Measurements from ENCODE around the gene PRRG2.

PRRG2 gene

DNA sequence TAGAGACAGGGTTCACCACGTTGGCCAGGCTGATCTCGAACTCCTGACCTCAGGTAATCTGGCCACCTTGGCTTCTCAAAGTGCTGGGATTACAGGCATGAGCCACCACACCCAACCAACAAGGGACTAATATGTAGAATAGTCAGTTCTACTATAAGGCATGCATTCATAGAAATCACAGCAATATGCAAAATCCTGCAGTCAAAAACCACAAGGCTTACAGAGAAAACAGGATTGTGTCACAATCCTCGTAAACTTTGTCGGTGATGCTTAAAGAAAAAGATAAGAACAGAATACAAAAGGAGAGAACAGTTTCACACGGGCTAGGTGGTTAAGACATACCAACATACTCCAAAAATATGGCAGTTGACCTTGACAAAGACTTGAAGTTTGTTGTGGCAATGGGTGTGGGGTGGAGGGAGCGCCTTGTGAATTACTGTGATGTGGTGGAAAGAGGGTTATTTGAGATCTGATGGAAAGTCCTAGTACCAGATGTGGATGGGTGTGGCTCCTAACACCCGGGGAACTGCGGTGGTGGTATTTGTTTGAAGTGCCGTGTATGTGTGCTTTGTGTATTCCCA, 13.2 kb upstream of the PRRG2 start:
- Histone ChIP-seq H3K27me3 (ENCODE audit: control insufficient read depth, insufficient read depth, low read length) (no peaks in the 10 kb centered on the region), H3K4me2 (ENCODE audit: low read length) (no peak overlapping the region), H3K4me1 (peaks cover 10% of the 10 kb centered on the region), H3K36me3 (ENCODE audit: control insufficient read depth, insufficient read depth, low read length) (no peaks in the 10 kb centered on the region), H3K4me3 (ENCODE audit: low read depth, low read length) (no peak overlapping the region), H3K79me2 (peaks cover 50% of the 10 kb centered on the region), H2AFZ (no peak overlapping the region), H3K27ac (no peak overlapping the region), H3K9ac (no peak overlapping the region), H3K9me3 (ENCODE audit: control insufficient read depth, low read length) (no peaks in the 10 kb centered on the region)
- TF ChIP-seq, protein P1, sequence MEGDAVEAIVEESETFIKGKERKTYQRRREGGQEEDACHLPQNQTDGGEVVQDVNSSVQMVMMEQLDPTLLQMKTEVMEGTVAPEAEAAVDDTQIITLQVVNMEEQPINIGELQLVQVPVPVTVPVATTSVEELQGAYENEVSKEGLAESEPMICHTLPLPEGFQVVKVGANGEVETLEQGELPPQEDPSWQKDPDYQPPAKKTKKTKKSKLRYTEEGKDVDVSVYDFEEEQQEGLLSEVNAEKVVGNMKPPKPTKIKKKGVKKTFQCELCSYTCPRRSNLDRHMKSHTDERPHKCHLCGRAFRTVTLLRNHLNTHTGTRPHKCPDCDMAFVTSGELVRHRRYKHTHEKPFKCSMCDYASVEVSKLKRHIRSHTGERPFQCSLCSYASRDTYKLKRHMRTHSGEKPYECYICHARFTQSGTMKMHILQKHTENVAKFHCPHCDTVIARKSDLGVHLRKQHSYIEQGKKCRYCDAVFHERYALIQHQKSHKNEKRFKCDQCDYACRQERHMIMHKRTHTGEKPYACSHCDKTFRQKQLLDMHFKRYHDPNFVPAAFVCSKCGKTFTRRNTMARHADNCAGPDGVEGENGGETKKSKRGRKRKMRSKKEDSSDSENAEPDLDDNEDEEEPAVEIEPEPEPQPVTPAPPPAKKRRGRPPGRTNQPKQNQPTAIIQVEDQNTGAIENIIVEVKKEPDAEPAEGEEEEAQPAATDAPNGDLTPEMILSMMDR (IDR thresholded peaks at IDR 0.05): no peak

DNA sequence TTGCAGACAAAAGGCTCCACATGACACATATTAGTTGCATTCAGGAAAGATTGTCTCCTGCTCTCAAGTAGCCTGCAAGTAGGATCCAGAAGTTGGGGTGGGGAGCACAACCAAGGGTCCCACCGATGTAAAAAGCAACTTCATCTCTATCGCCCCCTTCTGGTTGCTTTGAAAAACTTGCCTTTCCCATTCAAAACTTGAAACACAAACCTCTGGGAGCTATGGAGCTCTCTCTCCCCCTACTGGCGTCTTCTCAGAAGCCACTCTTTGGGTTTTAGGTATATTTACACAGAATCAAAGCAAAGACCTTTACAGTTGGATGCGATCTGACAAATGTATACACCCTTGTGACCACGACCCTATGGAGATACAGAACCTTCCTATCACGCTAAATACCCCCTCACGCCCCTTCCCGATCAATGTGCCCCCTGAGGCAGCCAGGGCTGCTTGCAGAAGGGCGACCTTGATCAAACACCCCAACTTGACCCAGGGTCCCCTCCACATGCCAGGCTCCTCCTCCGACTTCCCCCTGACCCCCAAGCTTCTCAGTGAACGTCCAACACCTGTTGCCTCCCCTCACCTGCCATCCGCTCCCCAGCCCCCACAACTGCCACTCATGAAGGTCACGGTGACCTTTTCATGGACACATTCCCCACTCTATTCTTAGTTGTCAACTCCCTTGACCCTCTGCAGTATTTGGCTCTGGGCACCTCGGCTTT, 10.8 kb upstream of the PRRG2 start:
- Histone ChIP-seq H3K4me3 (ENCODE audit: low read depth, low read length) (no peak overlapping the region), H3K9me3 (ENCODE audit: control insufficient read depth, low read length) (no peaks in the 10 kb centered on the region), H3K27me3 (ENCODE audit: control insufficient read depth, insufficient read depth, low read length) (no peaks in the 10 kb centered on the region), H3K27ac (peak overlapping the region; percentile 57), H3K4me1 (peaks cover 10% of the 10 kb centered on the region), H3K79me2 (peaks cover 42% of the 10 kb centered on the region), H2AFZ (no peak overlapping the region), H3K4me2 (ENCODE audit: low read length) (peak overlapping the region; percentile 16), H3K36me3 (ENCODE audit: control insufficient read depth, insufficient read depth, low read length) (no peaks in the 10 kb centered on the region), H3K9ac (no peak overlapping the region)
- TF ChIP-seq, protein P1 (IDR thresholded peaks at IDR 0.05): peak; percentile 97

DNA sequence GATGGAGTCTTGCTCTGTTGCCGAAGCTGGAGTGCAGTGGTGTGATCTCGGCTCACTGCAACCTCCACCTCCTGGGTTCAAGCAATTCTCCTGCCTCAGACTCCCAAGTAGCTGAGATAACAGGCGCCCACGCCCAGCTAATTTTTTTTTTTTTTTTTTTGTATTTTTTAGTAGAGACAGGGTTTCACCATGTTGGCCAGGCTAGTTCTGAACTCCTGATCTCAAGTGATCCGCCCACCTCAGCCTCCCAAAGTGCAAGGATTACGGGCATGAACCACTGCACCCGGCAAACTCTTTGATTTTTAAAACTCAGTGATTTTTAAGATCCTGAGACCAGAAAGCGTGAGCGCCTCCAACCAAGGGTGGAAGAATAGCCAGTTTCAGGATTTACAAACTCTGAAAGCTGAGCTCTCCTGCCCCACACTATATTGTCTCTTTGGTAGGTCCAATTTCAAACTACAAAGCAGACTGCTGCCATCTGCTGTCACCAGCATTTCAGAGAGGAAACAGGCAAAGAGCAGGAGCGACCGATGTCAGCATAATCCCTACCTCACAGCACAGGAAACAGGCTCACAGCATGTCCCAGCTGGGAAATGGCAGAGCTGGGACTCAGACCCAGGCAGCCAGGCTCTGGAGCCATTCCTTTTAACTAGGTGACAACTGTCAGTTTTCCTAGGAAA, 10.0 kb upstream of the PRRG2 start:
- peak overlapping the region; percentile 16 for H3K4me2 ChIP-seq (ENCODE audit: low read length)
- no peaks in the 10 kb centered on the region for H3K27me3 ChIP-seq (ENCODE audit: control insufficient read depth, insufficient read depth, low read length)
- no peaks in the 10 kb centered on the region for H3K36me3 ChIP-seq (ENCODE audit: control insufficient read depth, insufficient read depth, low read length)
- no peaks in the 10 kb centered on the region for H3K9me3 ChIP-seq (ENCODE audit: control insufficient read depth, low read length)
- TF ChIP-seq, protein P1 (IDR thresholded peaks at IDR 0.05): peak; percentile 24
- peak overlapping the region; percentile 57 for H3K27ac ChIP-seq
- H3K4me1 ChIP-seq: peaks cover 10% of the 10 kb centered on the region
- H3K4me3 ChIP-seq (ENCODE audit: low read depth, low read length): no peak overlapping the region
- H3K79me2 ChIP-seq: peaks cover 49% of the 10 kb centered on the region
- H3K9ac ChIP-seq: no peak overlapping the region
- H2AFZ ChIP-seq: peak overlapping the region; percentile 1

DNA sequence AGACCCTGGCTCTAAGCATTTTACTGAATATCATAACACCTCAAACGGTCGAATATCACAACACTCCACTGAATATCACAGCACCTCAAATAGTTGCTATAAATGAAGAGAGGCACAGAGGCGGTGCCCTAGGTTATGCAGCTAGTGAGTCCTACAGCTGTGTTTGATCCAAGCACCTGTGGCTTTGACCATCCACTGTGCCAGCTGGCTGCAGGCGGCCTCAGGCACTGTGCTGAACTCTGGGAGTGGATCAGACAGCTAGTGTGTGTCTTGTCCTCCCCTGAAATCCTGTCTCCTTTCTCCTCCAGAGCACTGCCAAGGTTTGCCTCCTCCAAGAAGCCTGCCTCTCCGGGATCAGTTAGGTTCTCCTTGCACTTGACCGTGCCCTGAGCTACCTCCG, 8.1 kb upstream of the PRRG2 start:
- TF ChIP-seq, protein P1 (IDR thresholded peaks at IDR 0.05): no peak
- H3K27ac ChIP-seq: no peak overlapping the region
- H3K36me3 ChIP-seq (ENCODE audit: control insufficient read depth, insufficient read depth, low read length): no peaks in the 10 kb centered on the region
- no peak overlapping the region for H3K4me3 ChIP-seq (ENCODE audit: low read depth, low read length)
- H3K4me1 ChIP-seq: peaks cover 10% of the 10 kb centered on the region
- no peak overlapping the region for H3K9ac ChIP-seq
- no peak overlapping the region for H2AFZ ChIP-seq
- no peak overlapping the region for H3K4me2 ChIP-seq (ENCODE audit: low read length)
- no peaks in the 10 kb centered on the region for H3K27me3 ChIP-seq (ENCODE audit: control insufficient read depth, insufficient read depth, low read length)
- H3K9me3 ChIP-seq (ENCODE audit: control insufficient read depth, low read length): no peaks in the 10 kb centered on the region
- H3K79me2 ChIP-seq: peaks cover 56% of the 10 kb centered on the region
